Left ventricle myocardium inferior (tissue), 1 donor: ENCODE results near the gene RAD51B. TPM values are rescaled to one million over a fixed set of nuclear protein-coding genes. Genes with fewer than 3 reads are reported as not detected.

Experiments
- DNase-seq: peaks from one replicate; pipeline ENCODE4 v3.0.0-alpha.2; 2020
- H3K27ac ChIP-seq: fragments of 200-600 bp; replicated peaks from 2 replicates; pipeline ENCODE4 v1.8.0; 2021
- H3K27me3 ChIP-seq: fragments of 200-600 bp; 2 replicates; pipeline ENCODE4 v1.8.0; 2021; ENCODE audit warnings: low read depth
- H3K36me3 ChIP-seq: fragments of 200-600 bp; 2 replicates; pipeline ENCODE4 v1.8.0; 2021
- H3K4me1 ChIP-seq: fragments of 200-600 bp; 2 replicates; pipeline ENCODE4 v1.8.0; 2021
- H3K4me3 ChIP-seq: fragments of 200-600 bp; 2 replicates; pipeline ENCODE4 v1.8.0; 2021; ENCODE audit warnings: mild to moderate bottlenecking, moderate library complexity
- H3K9me3 ChIP-seq: fragments of 200-600 bp; replicated peaks from 2 replicates; pipeline ENCODE4 v1.8.0; 2021
- intact Hi-C: fragments of 100-400 bp; cut with micrococcal nuclease; formaldehyde crosslinking; loops from one replicate; pipeline ENCODE4 v1.11.0; 2022
- total RNA-seq: library from RNA; stranded (reverse); fragmentation: NEBNext Ultra II Directional; extraction: Animal tissue kit (Norgen Biotek cat#: 25700); gene quantifications from one replicate; pipeline ENCODE4 v1.2.1, GENCODE V29; 2021
- TF ChIP-seq, protein P1 (sequence below): fragments of 200-600 bp; IDR thresholded peaks from 2 replicates; pipeline ENCODE4 v1.8.0; 2021; ENCODE audit warnings: antibody characterized with exemption, mild to moderate bottlenecking, borderline replicate concordance
- donor health status: DM: no; HTN: yes; CAD: no; lungs with severe emphysema.

Gene RAD51B
- total RNA-seq, 1 donor from 2014 or later = 2.4 TPM

GRCh38 chr14:68328509-68328908 is 508.9 kb downstream of the RAD51B start:
- H3K27ac ChIP-seq = no peak overlapping the region
- no peak for DNase-seq
- H3K27me3 ChIP-seq = no peaks in the 10 kb centered on the region
- H3K4me3 ChIP-seq = no peak overlapping the region
- H3K9me3 ChIP-seq = no peaks in the 10 kb centered on the region
- intact Hi-C loops = no loop called here
- H3K36me3 ChIP-seq = no peaks in the 10 kb centered on the region
- H3K4me1 ChIP-seq = peaks cover 15% of the 10 kb centered on the region
- TF ChIP-seq, protein P1, sequence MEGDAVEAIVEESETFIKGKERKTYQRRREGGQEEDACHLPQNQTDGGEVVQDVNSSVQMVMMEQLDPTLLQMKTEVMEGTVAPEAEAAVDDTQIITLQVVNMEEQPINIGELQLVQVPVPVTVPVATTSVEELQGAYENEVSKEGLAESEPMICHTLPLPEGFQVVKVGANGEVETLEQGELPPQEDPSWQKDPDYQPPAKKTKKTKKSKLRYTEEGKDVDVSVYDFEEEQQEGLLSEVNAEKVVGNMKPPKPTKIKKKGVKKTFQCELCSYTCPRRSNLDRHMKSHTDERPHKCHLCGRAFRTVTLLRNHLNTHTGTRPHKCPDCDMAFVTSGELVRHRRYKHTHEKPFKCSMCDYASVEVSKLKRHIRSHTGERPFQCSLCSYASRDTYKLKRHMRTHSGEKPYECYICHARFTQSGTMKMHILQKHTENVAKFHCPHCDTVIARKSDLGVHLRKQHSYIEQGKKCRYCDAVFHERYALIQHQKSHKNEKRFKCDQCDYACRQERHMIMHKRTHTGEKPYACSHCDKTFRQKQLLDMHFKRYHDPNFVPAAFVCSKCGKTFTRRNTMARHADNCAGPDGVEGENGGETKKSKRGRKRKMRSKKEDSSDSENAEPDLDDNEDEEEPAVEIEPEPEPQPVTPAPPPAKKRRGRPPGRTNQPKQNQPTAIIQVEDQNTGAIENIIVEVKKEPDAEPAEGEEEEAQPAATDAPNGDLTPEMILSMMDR = no peak

DNA sequence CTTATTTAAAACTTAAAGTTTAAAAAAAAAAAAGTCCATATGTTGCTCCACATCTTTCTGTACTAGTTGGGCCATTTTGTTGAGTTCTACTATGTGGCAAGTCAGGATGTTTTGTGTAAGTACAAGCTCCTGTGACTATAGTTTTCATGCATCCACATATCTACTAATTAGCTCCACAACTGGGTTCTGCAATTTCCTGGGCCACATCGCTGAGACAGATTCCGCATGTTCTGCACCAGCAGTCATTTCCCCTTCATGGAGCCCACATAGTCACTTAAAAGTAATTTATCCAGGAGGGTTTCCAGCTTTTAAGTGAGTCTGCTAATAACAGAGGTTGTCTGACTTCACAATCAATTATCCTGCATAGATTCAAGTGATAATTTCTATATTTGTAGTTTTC is 511.8 kb downstream of the RAD51B start:
- H3K36me3 ChIP-seq = no peaks in the 10 kb centered on the region
- intact Hi-C loops = no loop called here
- H3K9me3 ChIP-seq = no peaks in the 10 kb centered on the region
- no peak overlapping the region for H3K4me3 ChIP-seq
- H3K4me1 ChIP-seq = peaks cover 15% of the 10 kb centered on the region
- H3K27me3 ChIP-seq = no peaks in the 10 kb centered on the region
- peak overlapping the region; percentile 18 for H3K27ac ChIP-seq
- TF ChIP-seq, protein P1 = no peak
- no peak for DNase-seq

GRCh38 chr14:68331991-68332390 is 512.4 kb downstream of the RAD51B start:
- Histone ChIP-seq H3K9me3 (no peaks in the 10 kb centered on the region), H3K27ac (peak overlapping the region; percentile 24), H3K36me3 (no peaks in the 10 kb centered on the region), H3K4me1 (peaks cover 11% of the 10 kb centered on the region), H3K4me3 (no peak overlapping the region), H3K27me3 (no peaks in the 10 kb centered on the region)
- TF ChIP-seq, protein P1 = no peak
- intact Hi-C loops = no loop called here
- DNase-seq = no peak

DNA sequence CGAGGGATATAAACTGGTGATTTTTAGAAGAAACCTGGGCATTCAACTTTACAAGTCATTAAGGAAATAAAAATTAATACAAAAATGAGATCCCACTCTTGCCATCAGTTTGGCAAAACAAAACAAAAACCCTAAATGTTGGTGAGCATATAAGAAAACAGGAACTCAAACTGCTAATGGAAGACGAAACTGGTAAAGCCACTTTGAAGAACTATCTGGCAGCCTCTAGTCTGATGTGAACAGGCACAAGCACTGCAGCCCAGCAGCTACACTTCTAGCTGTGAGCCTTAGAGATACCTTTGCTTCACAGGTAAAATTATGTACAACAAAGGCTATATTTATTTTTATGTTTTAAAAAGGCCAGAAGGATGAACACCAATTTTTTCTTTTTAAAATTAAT is 513.7 kb downstream of the RAD51B start:
- DNase-seq = no peak
- intact Hi-C loops = no loop called here
- no peak overlapping the region for H3K4me3 ChIP-seq
- TF ChIP-seq, protein P1 = no peak
- H3K9me3 ChIP-seq = no peaks in the 10 kb centered on the region
- no peaks in the 10 kb centered on the region for H3K27me3 ChIP-seq
- peaks cover 14% of the 10 kb centered on the region for H3K4me1 ChIP-seq
- H3K36me3 ChIP-seq = no peaks in the 10 kb centered on the region
- H3K27ac ChIP-seq = peak overlapping the region; percentile 9

DNA sequence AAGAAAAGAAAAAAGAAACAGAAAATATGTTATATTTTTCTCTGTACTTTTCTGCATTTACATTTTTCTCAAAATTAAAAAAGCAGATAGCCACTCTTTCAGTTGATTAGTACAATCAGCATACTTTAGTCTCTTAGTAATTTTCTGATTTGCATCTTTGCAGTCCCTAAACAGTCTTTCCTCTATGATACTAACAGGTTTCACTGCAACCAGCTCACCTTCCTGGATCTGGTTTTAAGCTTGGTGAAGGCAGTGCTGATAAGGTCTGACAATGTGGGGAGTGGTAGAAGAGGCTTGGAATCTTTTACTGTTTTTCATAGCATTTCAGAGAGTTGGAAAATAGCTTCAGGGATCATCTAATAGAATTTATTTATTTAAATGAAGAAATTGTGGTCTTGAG is 515.7 kb downstream of the RAD51B start:
- Histone ChIP-seq H3K27ac (no peak overlapping the region), H3K36me3 (no peaks in the 10 kb centered on the region), H3K27me3 (no peaks in the 10 kb centered on the region), H3K9me3 (no peaks in the 10 kb centered on the region), H3K4me1 (peaks cover 14% of the 10 kb centered on the region), H3K4me3 (no peak overlapping the region)
- intact Hi-C loops = no loop called here
- TF ChIP-seq, protein P1 = no peak
- no peak for DNase-seq

- H3K27ac ChIP-seq = no peak overlapping the region
- TF ChIP-seq, protein P1 = no peak
- DNase-seq = no peak
- H3K4me3 ChIP-seq = no peak overlapping the region
- H3K27me3 ChIP-seq = no peaks in the 10 kb centered on the region
- H3K36me3 ChIP-seq = no peaks in the 10 kb centered on the region
- H3K9me3 ChIP-seq = no peaks in the 10 kb centered on the region
- H3K4me1 ChIP-seq = peaks cover 14% of the 10 kb centered on the region
- intact Hi-C loops = no loop called here
These were observed 516.6 kb downstream of the RAD51B start for GRCh38 chr14:68336165-68336564.
